Neural cell (in vitro differentiated cells): ENCODE data around the gene BPIFB6. TPM values are rescaled to one million over a fixed set of nuclear protein-coding genes. Genes with fewer than 3 reads are reported as not detected.

Source experiments
- H2AFZ ChIP-seq: fragments of 200-600, 300-800 bp; sonication (generic), shearing (Covaris generic); 2 replicates; pipeline ENCODE4 v1.6.0; 2014; ENCODE audit warnings: low read depth, mild to moderate bottlenecking, antibody characterized with exemption, low read length, moderate library complexity
- H3F3A ChIP-seq: fragments of 200-600 bp; shearing (Covaris generic); 2 replicates; pipeline ENCODE4 v1.6.1; 2016; ENCODE audit warnings: mild to moderate bottlenecking, moderate library complexity, mixed read lengths, antibody characterized with exemption, low read length; ENCODE audit not compliant: insufficient read depth, poor library complexity, severe bottlenecking
- H3K27ac ChIP-seq: fragments of 200-600, 300-800 bp; sonication (generic), shearing (Covaris generic); 2 replicates; pipeline ENCODE4 v1.5.1; 2014; ENCODE audit warnings: mild to moderate bottlenecking, low read length, moderate library complexity
- H3K27me3 ChIP-seq: fragments of 300-800, 200-600 bp; sonication (generic), shearing (Covaris generic); 2 replicates; pipeline ENCODE4 v1.6.0; 2014; ENCODE audit warnings: mild to moderate bottlenecking, low read depth, low read length, moderate library complexity; ENCODE audit not compliant: insufficient read depth
- H3K36me3 ChIP-seq: fragments of 300-800, 200-600 bp; sonication (generic), shearing (Covaris generic); 2 replicates; pipeline ENCODE4 v1.5.1; 2014; ENCODE audit warnings: mild to moderate bottlenecking, antibody characterized with exemption, low read length, moderate library complexity; ENCODE audit not compliant: insufficient read depth
- H3K4me2 ChIP-seq: fragments of 300-800, 200-600 bp; sonication (generic), shearing (Covaris generic); 2 replicates; pipeline ENCODE4 v1.6.0; 2014; ENCODE audit warnings: mild to moderate bottlenecking, low read length
- H3K4me3 ChIP-seq: fragments of 300-800, 200-600 bp; sonication (generic), shearing (Covaris generic); 2 replicates; pipeline ENCODE4 v1.5.1; 2014; ENCODE audit warnings: mild to moderate bottlenecking, low read length, moderate library complexity
- H3K79me2 ChIP-seq: fragments of 200-600 bp; shearing (Covaris generic); replicated peaks from 2 replicates; pipeline ENCODE4 v1.6.0; 2014; ENCODE audit warnings: mild to moderate bottlenecking, low read length, moderate library complexity; ENCODE audit not compliant: insufficient read depth
- H3K9ac ChIP-seq: fragments of 300-800, 200-600 bp; sonication (generic), shearing (Covaris generic); 2 replicates; pipeline ENCODE4 v1.6.1; 2016; ENCODE audit warnings: mild to moderate bottlenecking, low read length, mixed read lengths
- H3K9me2 ChIP-seq: fragments of 200-600 bp; shearing (Covaris generic); 2 replicates; pipeline ENCODE4 v1.6.1; 2016; ENCODE audit warnings: mild to moderate bottlenecking, low read length, mixed read lengths; ENCODE audit not compliant: insufficient read depth
- H3K9me3 ChIP-seq: fragments of 200-600, 300-800 bp; sonication (generic), shearing (Covaris generic); 2 replicates; pipeline ENCODE4 v1.6.1; 2016; ENCODE audit warnings: mild to moderate bottlenecking, mixed run types, low read length, moderate library complexity, mixed read lengths
- H4K20me1 ChIP-seq: fragments of 200-600 bp; shearing (Covaris generic); 2 replicates; pipeline ENCODE4 v1.6.1; 2016; ENCODE audit warnings: mild to moderate bottlenecking, mixed run types; ENCODE audit not compliant: insufficient read depth
- EP300 ChIP-seq: fragments of 450-650 bp; conservative IDR thresholded peaks from 2 replicates; pipeline ENCODE4 v1.6.1; 2014; ENCODE audit warnings: antibody characterized with exemption, mild to moderate bottlenecking, moderate library complexity; ENCODE audit not compliant: poor library complexity, severe bottlenecking
- EZH2 ChIP-seq: fragments of 200-600, 300-800 bp; shearing (Covaris generic), sonication (generic); IDR thresholded peaks from 2 replicates; pipeline ENCODE4 v1.6.1; 2014; ENCODE audit warnings: antibody characterized with exemption, low read length, borderline replicate concordance, mild to moderate bottlenecking; ENCODE audit not compliant: insufficient read depth, poor library complexity, severe bottlenecking
- MXI1 ChIP-seq: fragments of 450-650 bp; conservative IDR thresholded peaks from 2 replicates; pipeline ENCODE4 v1.6.1; 2014; ENCODE audit warnings: antibody characterized with exemption, mild to moderate bottlenecking; ENCODE audit not compliant: poor library complexity, severe bottlenecking
- POLR2AphosphoS5 ChIP-seq: IDR thresholded peaks from 2 replicates; pipeline ENCODE4 v1.6.1; 2012
- RAD21 ChIP-seq: fragments of 450-650 bp; conservative IDR thresholded peaks from 2 replicates; pipeline ENCODE4 v1.6.1; 2014; ENCODE audit warnings: antibody characterized with exemption, mild to moderate bottlenecking, moderate library complexity
- REST ChIP-seq: IDR thresholded peaks from 2 replicates; pipeline ENCODE4 v1.6.1; 2012; ENCODE audit warnings: borderline replicate concordance
- SMC3 ChIP-seq: fragments of 450-650 bp; conservative IDR thresholded peaks from 2 replicates; pipeline ENCODE4 v1.6.1; 2014; ENCODE audit warnings: antibody characterized with exemption, mild to moderate bottlenecking, moderate library complexity; ENCODE audit not compliant: poor library complexity
- TAF1 ChIP-seq: IDR thresholded peaks from 2 replicates; pipeline ENCODE4 v1.6.1; 2012; ENCODE audit warnings: low read depth
- polyA plus RNA-seq: library from polyadenylated mRNA; depleted of rRNA; stranded (reverse); fragments of >200 nt; gene quantifications from 2 replicates; pipeline ENCODE4 v1.2.3, GENCODE V29; 2014
- TF ChIP-seq, protein P1 (sequence below): fragments of 450-650 bp; IDR thresholded peaks from 2 replicates; pipeline ENCODE4 v1.5.1; 2014; ENCODE audit warnings: antibody characterized with exemption, mild to moderate bottlenecking, moderate library complexity; ENCODE audit not compliant: poor library complexity, severe bottlenecking

Gene BPIFB6
- polyA plus RNA-seq, 1 donor from 2014 or later: not detected

DNA sequence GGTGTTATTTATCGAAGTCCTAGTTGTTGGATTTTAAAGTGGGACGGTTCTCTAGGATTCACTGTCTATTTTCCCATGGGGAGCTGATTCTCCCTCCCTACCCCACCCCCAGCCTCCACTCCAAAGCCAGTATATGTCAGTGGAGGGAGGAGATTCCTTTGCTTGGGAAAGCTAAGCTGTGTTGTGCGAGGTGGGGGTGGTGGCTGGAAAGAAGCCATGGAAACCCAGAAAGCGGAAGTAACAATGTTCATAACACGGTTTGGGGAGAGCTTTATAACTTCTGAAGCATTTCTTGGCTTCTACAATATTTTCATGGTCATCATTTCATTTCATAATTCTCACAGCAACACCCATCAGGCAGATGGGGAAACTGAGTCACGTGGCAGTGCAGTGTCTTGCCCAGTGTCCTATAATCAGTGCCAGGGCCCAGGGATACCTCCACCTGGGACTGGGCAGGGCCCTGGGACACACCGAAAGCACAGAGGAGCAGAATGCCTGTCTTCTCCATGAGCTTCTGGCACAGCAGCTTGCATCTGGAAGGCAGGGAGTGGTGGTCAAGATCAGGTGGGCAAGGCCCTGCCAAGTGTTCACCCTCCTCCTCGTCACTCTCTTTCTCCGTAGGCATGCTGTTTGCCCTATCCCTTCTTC lies 31.7 kb upstream of the BPIFB6 start:
- no peaks in the 10 kb centered on the region for H3K9me2 ChIP-seq
- H3K27ac ChIP-seq: no peak overlapping the region
- no peak for TF ChIP-seq REST
- TF ChIP-seq POLR2AphosphoS5: no peak
- TF ChIP-seq EP300: no peak
- TF ChIP-seq, protein P1, sequence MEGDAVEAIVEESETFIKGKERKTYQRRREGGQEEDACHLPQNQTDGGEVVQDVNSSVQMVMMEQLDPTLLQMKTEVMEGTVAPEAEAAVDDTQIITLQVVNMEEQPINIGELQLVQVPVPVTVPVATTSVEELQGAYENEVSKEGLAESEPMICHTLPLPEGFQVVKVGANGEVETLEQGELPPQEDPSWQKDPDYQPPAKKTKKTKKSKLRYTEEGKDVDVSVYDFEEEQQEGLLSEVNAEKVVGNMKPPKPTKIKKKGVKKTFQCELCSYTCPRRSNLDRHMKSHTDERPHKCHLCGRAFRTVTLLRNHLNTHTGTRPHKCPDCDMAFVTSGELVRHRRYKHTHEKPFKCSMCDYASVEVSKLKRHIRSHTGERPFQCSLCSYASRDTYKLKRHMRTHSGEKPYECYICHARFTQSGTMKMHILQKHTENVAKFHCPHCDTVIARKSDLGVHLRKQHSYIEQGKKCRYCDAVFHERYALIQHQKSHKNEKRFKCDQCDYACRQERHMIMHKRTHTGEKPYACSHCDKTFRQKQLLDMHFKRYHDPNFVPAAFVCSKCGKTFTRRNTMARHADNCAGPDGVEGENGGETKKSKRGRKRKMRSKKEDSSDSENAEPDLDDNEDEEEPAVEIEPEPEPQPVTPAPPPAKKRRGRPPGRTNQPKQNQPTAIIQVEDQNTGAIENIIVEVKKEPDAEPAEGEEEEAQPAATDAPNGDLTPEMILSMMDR: no peak
- no peak for TF ChIP-seq TAF1
- no peak for TF ChIP-seq RAD21
- TF ChIP-seq MXI1: no peak
- TF ChIP-seq EZH2: no peak
- no peak for TF ChIP-seq SMC3
- no peak overlapping the region for H3K9ac ChIP-seq
- no peak overlapping the region for H3K4me3 ChIP-seq
- H3K9me3 ChIP-seq: peaks cover 7% of the 10 kb centered on the region
- H4K20me1 ChIP-seq: no peaks in the 10 kb centered on the region
- H2AFZ ChIP-seq: no peak overlapping the region
- no peak overlapping the region for H3K4me2 ChIP-seq
- no peaks in the 10 kb centered on the region for H3K79me2 ChIP-seq
- H3K27me3 ChIP-seq: no peaks in the 10 kb centered on the region
- no peaks in the 10 kb centered on the region for H3F3A ChIP-seq
- H3K36me3 ChIP-seq: no peaks in the 10 kb centered on the region

GRCh38 chr20:33000802-33001466 lies 30.5 kb upstream of the BPIFB6 start:
- H3K4me3 ChIP-seq: no peak overlapping the region
- peaks cover 3% of the 10 kb centered on the region for H3K9me3 ChIP-seq
- H3K27ac ChIP-seq: no peak overlapping the region
- no peak for TF ChIP-seq SMC3
- no peak for TF ChIP-seq EZH2
- no peak for TF ChIP-seq POLR2AphosphoS5
- TF ChIP-seq TAF1: no peak
- TF ChIP-seq MXI1: no peak
- no peak for TF ChIP-seq RAD21
- no peak for TF ChIP-seq REST
- TF ChIP-seq, protein P1: no peak
- TF ChIP-seq EP300: no peak
- H3K9ac ChIP-seq: no peak overlapping the region
- H3K27me3 ChIP-seq: no peaks in the 10 kb centered on the region
- H3K79me2 ChIP-seq: no peaks in the 10 kb centered on the region
- no peaks in the 10 kb centered on the region for H4K20me1 ChIP-seq
- H3K36me3 ChIP-seq: no peaks in the 10 kb centered on the region
- no peaks in the 10 kb centered on the region for H3F3A ChIP-seq
- H3K9me2 ChIP-seq: no peaks in the 10 kb centered on the region
- H3K4me2 ChIP-seq: no peak overlapping the region
- no peak overlapping the region for H2AFZ ChIP-seq
